ENCODE measurements around the gene USF3. TPM values are rescaled to one million over a fixed set of nuclear protein-coding genes. Genes with fewer than 3 reads are reported as not detected.
A peak's percentile ranks its signal among the peaks of the same experiment; 100 is the strongest.

Gene USF3
- total and polyA plus RNA-seq, 5 donors from 2014 or later, result 3.1 to 32.8 (median 3.6) TPM

GRCh38 chr3:113601240-113601639, 95.2 kb downstream of the USF3 start:
- Mint-ChIP-seq H3K9me3 (no peaks in the 10 kb centered on the region), H3K27me3 (no peaks in the 10 kb centered on the region), H3K4me1 (peaks cover 0 to 14% (median 8%) of the 10 kb centered on the region in 4 donors), H3K36me3 (peaks cover 24% of the 10 kb centered on the region), H3K27ac (no peak overlapping the region), H3K4me3 (no peak overlapping the region)
- Histone ChIP-seq H3K4me3 (ENCODE audit: low read depth, low read length) (no peak overlapping the region), H3K36me3 (ENCODE audit: control insufficient read depth, insufficient read depth, low read length) (peaks cover 43% of the 10 kb centered on the region), H3K4me1 (ENCODE audit: control insufficient read depth, insufficient read depth, low read length, poor library complexity, severe bottlenecking) (peaks cover 10% of the 10 kb centered on the region), H3K9me3 (ENCODE audit: control insufficient read depth in 2 of 2, low read length in 2 of 2) (no peaks in the 10 kb centered on the region), H3K27ac (ENCODE audit: insufficient read depth, low read length, poor library complexity, severe bottlenecking) (no peak overlapping the region), H3K27me3 (ENCODE audit: control insufficient read depth, insufficient read depth, low read length) (no peaks in the 10 kb centered on the region)
- no peak for ATAC-seq (ENCODE audit: low read depth in 2 of 2)
- DNase-seq, result no peak

DNA sequence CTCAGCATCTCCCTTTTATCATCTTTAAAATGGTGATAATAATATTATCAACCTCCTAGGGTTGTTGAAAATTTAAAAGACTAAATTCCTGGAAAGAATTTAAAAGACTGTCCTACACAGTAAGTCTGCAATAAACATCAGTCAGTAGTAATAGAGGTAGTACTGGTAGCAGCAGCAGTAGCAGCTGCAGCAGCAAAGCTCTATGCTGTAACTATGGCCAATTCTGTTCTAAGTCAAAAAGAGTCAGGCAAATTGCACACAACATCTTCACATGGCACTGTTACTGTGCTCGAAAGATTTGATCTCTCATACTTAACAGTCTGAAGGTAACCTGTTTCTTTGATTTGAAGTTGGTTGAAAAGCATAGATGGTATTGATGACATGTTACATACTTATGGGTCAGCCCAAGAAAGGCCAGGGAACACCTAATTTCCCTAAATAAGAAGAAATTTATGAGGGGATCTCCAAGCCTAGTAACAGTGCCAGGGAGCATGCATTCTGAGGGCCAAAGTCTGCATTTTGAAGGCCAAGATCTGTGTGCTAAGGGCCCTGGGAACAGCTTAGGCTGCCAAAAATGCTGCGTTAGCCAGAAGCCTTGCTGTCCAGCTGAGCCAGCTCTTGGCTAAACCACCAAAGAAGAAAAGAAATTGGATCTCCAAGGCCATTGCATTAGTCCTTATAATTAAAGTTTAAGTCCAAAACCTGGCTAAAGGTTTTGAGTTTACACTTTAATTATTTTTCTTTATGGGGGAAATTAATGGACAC, 95.8 kb downstream of the USF3 start:
- no peaks in the 10 kb centered on the region for H3K27me3 Mint-ChIP-seq
- peaks cover 0 to 7% (median 5%) of the 10 kb centered on the region in 4 donors for H3K4me1 Mint-ChIP-seq
- Histone ChIP-seq H3K4me1 (ENCODE audit: control insufficient read depth, insufficient read depth, low read length, poor library complexity, severe bottlenecking) (peaks cover 3% of the 10 kb centered on the region), H3K27ac (ENCODE audit: insufficient read depth, low read length, poor library complexity, severe bottlenecking) (no peak overlapping the region), H3K4me3 (ENCODE audit: low read depth, low read length) (no peak overlapping the region), H3K36me3 (ENCODE audit: control insufficient read depth, insufficient read depth, low read length) (peaks cover 37% of the 10 kb centered on the region), H3K9me3 (ENCODE audit: control insufficient read depth in 2 of 2, low read length in 2 of 2) (no peaks in the 10 kb centered on the region), H3K27me3 (ENCODE audit: control insufficient read depth, insufficient read depth, low read length) (no peaks in the 10 kb centered on the region)
- ATAC-seq (ENCODE audit: low read depth in 2 of 2) (no peak), DNase-seq (no peak)
- H3K36me3 Mint-ChIP-seq, result peaks cover 31% of the 10 kb centered on the region
- peak overlapping the region in 1 of 3 donors; percentile 41 for H3K27ac Mint-ChIP-seq
- no peaks in the 10 kb centered on the region for H3K9me3 Mint-ChIP-seq
- no peak overlapping the region for H3K4me3 Mint-ChIP-seq

Other genes with a start within 250 kb of the USF3 start
- gene SPICE1, start 181.5 kb downstream of the USF3 start, total RNA-seq, result 10.5 TPM
- 1 to 10 TPM; 2.3 to 4.0 (median 2.6) TPM for gene SPICE1, start 181.5 kb downstream of the USF3 start, polyA plus RNA-seq
- 59.9 TPM for gene SIDT1, start 164.1 kb downstream of the USF3 start, total RNA-seq
- 10 to 100 TPM; 13.6 to 18.1 (median 17.7) TPM for gene SIDT1, start 164.1 kb downstream of the USF3 start, polyA plus RNA-seq
- gene NAA50, start 49.6 kb upstream of the USF3 start, total RNA-seq, result 70.2 TPM
- gene NAA50, start 49.6 kb upstream of the USF3 start, polyA plus RNA-seq, result 10 to 100 TPM; 72.5 to 85.0 (median 81.6) TPM
- 19.3 TPM for gene ATP6V1A, start 50.4 kb upstream of the USF3 start, total RNA-seq
- 10 to 100 TPM; 30.2 to 50.6 (median 45.2) TPM for gene ATP6V1A, start 50.4 kb upstream of the USF3 start, polyA plus RNA-seq
- gene GRAMD1C, start 142.1 kb upstream of the USF3 start, total RNA-seq, result 1.8 TPM
- 1 to 10 TPM in 1 of 4 donors, under 1 TPM in 2, not detected in 1; 0.20 to 1.4 (median 0.32) TPM for gene GRAMD1C, start 142.1 kb upstream of the USF3 start, polyA plus RNA-seq